ENCODE results near the gene S100A1. TPM values are rescaled to one million over a fixed set of nuclear protein-coding genes. Genes with fewer than 3 reads are reported as not detected.
A peak's percentile ranks its signal among the peaks of the same experiment; 100 is the strongest.

Gene S100A1
- total RNA-seq, 1 donor from 2014 or later: not detected

DNA sequence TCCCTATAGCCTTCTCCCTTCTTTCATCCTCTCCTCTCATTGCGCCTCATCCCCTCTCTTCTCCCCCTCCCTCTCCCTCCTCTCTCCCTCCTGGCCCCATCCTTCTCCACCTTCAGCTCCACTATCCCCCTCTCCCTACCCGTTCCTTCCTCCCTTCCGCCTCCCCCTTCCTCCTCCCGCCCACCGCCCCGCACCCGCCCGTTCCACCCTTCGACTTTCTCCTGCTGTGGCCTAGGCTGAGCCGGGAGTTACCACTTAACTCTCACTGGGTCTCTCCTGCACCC is 51.8 kb downstream of the S100A1 start:
- DNase-seq: no peak
- intact Hi-C loops (cut with micrococcal nuclease): no loop called here
- Mint-ChIP-seq H3K27me3 (peaks cover 54% of the 10 kb centered on the region), H3K9me3 (no peaks in the 10 kb centered on the region), H3K36me3 (ENCODE audit: low read depth) (peaks cover 2% of the 10 kb centered on the region), H3K27ac (no peak overlapping the region), H3K4me1 (peaks cover 22% of the 10 kb centered on the region), H3K4me3 (peak overlapping the region; percentile 85)

Other genes with a start within 250 kb of the S100A1 start
- not detected in 2 replicates for gene S100A8, start 237.4 kb upstream of the S100A1 start, total RNA-seq
- gene S100A7A, start 211.9 kb upstream of the S100A1 start, total RNA-seq: not detected in 2 replicates
- gene S100A7, start 167.8 kb upstream of the S100A1 start, total RNA-seq: not detected in 2 replicates
- gene S100A6, start 92.4 kb upstream of the S100A1 start, total RNA-seq: 166 and 174 TPM in 2 replicates
- 2.3 and 2.6 TPM in 2 replicates for gene S100A5, start 87.5 kb upstream of the S100A1 start, total RNA-seq
- gene S100A4, start 82.6 kb upstream of the S100A1 start, total RNA-seq: 132 and 134 TPM in 2 replicates
- gene S100A3, start 79.2 kb upstream of the S100A1 start, total RNA-seq: not detected in 2 replicates
- 0.40 and 1.2 TPM in 2 replicates for gene S100A2, start 62.6 kb upstream of the S100A1 start, total RNA-seq
- not detected in 2 replicates for gene S100A16, start 15.3 kb upstream of the S100A1 start, total RNA-seq
- gene S100A14, start 12.1 kb upstream of the S100A1 start, total RNA-seq: not detected in 2 replicates
- 3.1 and 3.2 TPM in 2 replicates for gene S100A13, start 929 bp upstream of the S100A1 start, total RNA-seq
- 110 and 114 TPM in 2 replicates for gene CHTOP, start 5.6 kb downstream of the S100A1 start, total RNA-seq
- 28.6 and 31.6 TPM in 2 replicates for gene SNAPIN, start 30.3 kb downstream of the S100A1 start, total RNA-seq
- gene ILF2, start 42.6 kb downstream of the S100A1 start, total RNA-seq: 377 and 390 TPM in 2 replicates
- 0.05 and 0.09 TPM in 2 replicates for gene NPR1, start 50.3 kb downstream of the S100A1 start, total RNA-seq
- gene INTS3, start 99.6 kb downstream of the S100A1 start, total RNA-seq: 63.1 and 64.8 TPM in 2 replicates
- 10.0 and 10.3 TPM in 2 replicates for gene SLC27A3, start 147.0 kb downstream of the S100A1 start, total RNA-seq